NCI-H774 (cell line): ENCODE measurements around the gene NKD2.

ENCODE experiments used
- DNase-seq: peaks from one replicate; lab custom pipeline; 2025; lab: John Stamatoyannopoulos, UW

Gene NKD2

GRCh38 chr5:1042626-1043025 lies 34.0 kb downstream of the NKD2 start:
- DNase-seq, result no peak

- no peak for DNase-seq
Measured at GRCh38 chr5:1043327-1043726, 34.7 kb downstream of the NKD2 start.

GRCh38 chr5:1044117-1044516 lies 35.5 kb downstream of the NKD2 start:
- DNase-seq, result no peak

GRCh38 chr5:1045960-1046560 lies 37.5 kb downstream of the NKD2 start:
- DNase-seq, result no peak

GRCh38 chr5:1047332-1047965 lies 38.8 kb downstream of the NKD2 start:
- DNase-seq, result no peak

- DNase-seq, result no peak
Measured at GRCh38 chr5:1048162-1048721, 39.6 kb downstream of the NKD2 start.

- no peak for DNase-seq
Measured at GRCh38 chr5:1048861-1049838, 40.5 kb downstream of the NKD2 start.

- DNase-seq, result no peak
Measured at GRCh38 chr5:1050423-1051365, 42.1 kb downstream of the NKD2 start.

GRCh38 chr5:1051366-1051720 lies 42.7 kb downstream of the NKD2 start:
- no peak for DNase-seq

GRCh38 chr5:1052076-1052475 lies 43.5 kb downstream of the NKD2 start:
- DNase-seq, result no peak

- no peak for DNase-seq
Measured at GRCh38 chr5:1052641-1053390, 44.2 kb downstream of the NKD2 start.

- DNase-seq, result no peak
Measured at GRCh38 chr5:1053391-1054017, 44.9 kb downstream of the NKD2 start.

GRCh38 chr5:1054018-1054798 lies 45.6 kb downstream of the NKD2 start:
- DNase-seq, result no peak

- DNase-seq, result no peak
Measured at GRCh38 chr5:1054799-1055775, 46.5 kb downstream of the NKD2 start.

- no peak for DNase-seq
Measured at GRCh38 chr5:1055896-1056610, 47.5 kb downstream of the NKD2 start.

GRCh38 chr5:1056611-1057484 lies 48.2 kb downstream of the NKD2 start:
- DNase-seq, result no peak
